ENCODE data around the gene SECISBP2. TPM values are rescaled to one million over a fixed set of nuclear protein-coding genes. Genes with fewer than 3 reads are reported as not detected.
A peak's percentile ranks its signal among the peaks of the same experiment; 100 is the strongest.

The SECISBP2 gene
- total RNA-seq, 1 donor, result 30.8 TPM

GRCh38 chr9:89313842-89314241 lies 4.5 kb upstream of the SECISBP2 start:
- Histone ChIP-seq H3K27me3 (ENCODE audit: insufficient read depth, low read length) (no peaks in the 10 kb centered on the region), H3K36me3 (ENCODE audit: insufficient read depth, low read length) (peaks cover 18% of the 10 kb centered on the region), H3K4me2 (ENCODE audit: insufficient read depth, low read length) (peak overlapping the region; percentile 92), H4K20me1 (ENCODE audit: insufficient read depth, low read length) (peaks cover 4% of the 10 kb centered on the region), H3K27ac (ENCODE audit: low read depth, low read length) (peak overlapping the region; percentile 88), H3K9me3 (ENCODE audit: low read depth, low read length) (no peaks in the 10 kb centered on the region), H3K4me1 (ENCODE audit: insufficient read depth, low read length) (peaks cover 44% of the 10 kb centered on the region), H3K4me3 (ENCODE audit: insufficient read depth, low read length) (peak overlapping the region; percentile 81), H2AFZ (ENCODE audit: low read length) (no peak overlapping the region), H3K79me2 (ENCODE audit: insufficient read depth, low read length) (peaks cover 71% of the 10 kb centered on the region)
- no peak for DNase-seq (ENCODE audit: insufficient read length, low spot score, missing footprints)
- TF ChIP-seq, protein P1, sequence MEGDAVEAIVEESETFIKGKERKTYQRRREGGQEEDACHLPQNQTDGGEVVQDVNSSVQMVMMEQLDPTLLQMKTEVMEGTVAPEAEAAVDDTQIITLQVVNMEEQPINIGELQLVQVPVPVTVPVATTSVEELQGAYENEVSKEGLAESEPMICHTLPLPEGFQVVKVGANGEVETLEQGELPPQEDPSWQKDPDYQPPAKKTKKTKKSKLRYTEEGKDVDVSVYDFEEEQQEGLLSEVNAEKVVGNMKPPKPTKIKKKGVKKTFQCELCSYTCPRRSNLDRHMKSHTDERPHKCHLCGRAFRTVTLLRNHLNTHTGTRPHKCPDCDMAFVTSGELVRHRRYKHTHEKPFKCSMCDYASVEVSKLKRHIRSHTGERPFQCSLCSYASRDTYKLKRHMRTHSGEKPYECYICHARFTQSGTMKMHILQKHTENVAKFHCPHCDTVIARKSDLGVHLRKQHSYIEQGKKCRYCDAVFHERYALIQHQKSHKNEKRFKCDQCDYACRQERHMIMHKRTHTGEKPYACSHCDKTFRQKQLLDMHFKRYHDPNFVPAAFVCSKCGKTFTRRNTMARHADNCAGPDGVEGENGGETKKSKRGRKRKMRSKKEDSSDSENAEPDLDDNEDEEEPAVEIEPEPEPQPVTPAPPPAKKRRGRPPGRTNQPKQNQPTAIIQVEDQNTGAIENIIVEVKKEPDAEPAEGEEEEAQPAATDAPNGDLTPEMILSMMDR (IDR thresholded peaks at IDR 0.05; ENCODE audit: extremely low read depth, low read depth, low read length), result no peak

- H3K4me2 ChIP-seq (ENCODE audit: insufficient read depth, low read length), result peak overlapping the region; percentile 92
- no peaks in the 10 kb centered on the region for H3K27me3 ChIP-seq (ENCODE audit: insufficient read depth, low read length)
- DNase-seq (ENCODE audit: insufficient read length, low spot score, missing footprints), result no peak
- TF ChIP-seq, protein P1 (IDR thresholded peaks at IDR 0.05; ENCODE audit: extremely low read depth, low read depth, low read length), result no peak
- peaks cover 4% of the 10 kb centered on the region for H4K20me1 ChIP-seq (ENCODE audit: insufficient read depth, low read length)
- H3K9me3 ChIP-seq (ENCODE audit: low read depth, low read length), result no peaks in the 10 kb centered on the region
- peaks cover 46% of the 10 kb centered on the region for H3K4me1 ChIP-seq (ENCODE audit: insufficient read depth, low read length)
- peak overlapping the region; percentile 88 for H3K27ac ChIP-seq (ENCODE audit: low read depth, low read length)
- H3K4me3 ChIP-seq (ENCODE audit: insufficient read depth, low read length), result no peak overlapping the region
- H3K36me3 ChIP-seq (ENCODE audit: insufficient read depth, low read length), result peaks cover 21% of the 10 kb centered on the region
- peak overlapping the region; percentile 64 for H2AFZ ChIP-seq (ENCODE audit: low read length)
- peaks cover 78% of the 10 kb centered on the region for H3K79me2 ChIP-seq (ENCODE audit: insufficient read depth, low read length)
These were observed 3.3 kb upstream of the SECISBP2 start for GRCh38 chr9:89314955-89315354.

- Histone ChIP-seq H3K36me3 (ENCODE audit: insufficient read depth, low read length) (peaks cover 22% of the 10 kb centered on the region), H3K4me2 (ENCODE audit: insufficient read depth, low read length) (peak overlapping the region; percentile 92), H3K4me1 (ENCODE audit: insufficient read depth, low read length) (peaks cover 46% of the 10 kb centered on the region), H4K20me1 (ENCODE audit: insufficient read depth, low read length) (peaks cover 4% of the 10 kb centered on the region), H3K9me3 (ENCODE audit: low read depth, low read length) (no peaks in the 10 kb centered on the region), H3K27ac (ENCODE audit: low read depth, low read length) (peak overlapping the region; percentile 18), H3K79me2 (ENCODE audit: insufficient read depth, low read length) (peaks cover 79% of the 10 kb centered on the region), H3K27me3 (ENCODE audit: insufficient read depth, low read length) (no peaks in the 10 kb centered on the region), H3K4me3 (ENCODE audit: insufficient read depth, low read length) (no peak overlapping the region), H2AFZ (ENCODE audit: low read length) (no peak overlapping the region)
- no peak for DNase-seq (ENCODE audit: insufficient read length, low spot score, missing footprints)
- TF ChIP-seq, protein P1 (IDR thresholded peaks at IDR 0.05; ENCODE audit: extremely low read depth, low read depth, low read length), result no peak
These were observed 2.8 kb upstream of the SECISBP2 start for GRCh38 chr9:89315482-89315881.

DNA sequence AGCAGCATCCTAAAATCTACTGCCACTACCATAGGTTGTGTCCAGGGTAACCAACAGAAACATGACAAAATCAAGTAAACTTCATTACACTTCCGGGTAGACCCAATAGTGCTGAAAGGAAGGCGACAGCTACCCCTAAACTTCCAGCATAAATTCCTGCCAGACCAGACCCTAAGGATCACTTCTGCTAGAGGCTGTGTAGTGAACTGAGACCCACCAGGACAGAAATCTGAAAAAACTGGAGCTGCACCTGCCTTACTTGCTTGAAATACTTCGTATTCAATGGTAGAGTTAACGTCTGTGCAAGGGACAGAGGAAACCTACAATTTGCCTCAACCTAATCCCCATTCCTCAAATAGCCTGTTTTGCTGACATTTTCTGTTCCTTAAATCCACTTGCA lies 1.0 kb upstream of the SECISBP2 start:
- Histone ChIP-seq H3K27me3 (ENCODE audit: insufficient read depth, low read length) (no peaks in the 10 kb centered on the region), H3K4me1 (ENCODE audit: insufficient read depth, low read length) (peaks cover 46% of the 10 kb centered on the region), H3K4me2 (ENCODE audit: insufficient read depth, low read length) (peak overlapping the region; percentile 85), H3K27ac (ENCODE audit: low read depth, low read length) (peak overlapping the region; percentile 96), H3K4me3 (ENCODE audit: insufficient read depth, low read length) (peak overlapping the region; percentile 78), H3K79me2 (ENCODE audit: insufficient read depth, low read length) (peaks cover 80% of the 10 kb centered on the region), H3K36me3 (ENCODE audit: insufficient read depth, low read length) (peaks cover 22% of the 10 kb centered on the region), H4K20me1 (ENCODE audit: insufficient read depth, low read length) (peaks cover 4% of the 10 kb centered on the region), H2AFZ (ENCODE audit: low read length) (no peak overlapping the region), H3K9me3 (ENCODE audit: low read depth, low read length) (no peaks in the 10 kb centered on the region)
- TF ChIP-seq, protein P1 (IDR thresholded peaks at IDR 0.05; ENCODE audit: extremely low read depth, low read depth, low read length), result no peak
- no peak for DNase-seq (ENCODE audit: insufficient read length, low spot score, missing footprints)
